ENCODE results near the gene FOXN1. TPM values are rescaled to one million over a fixed set of nuclear protein-coding genes. Genes with fewer than 3 reads are reported as not detected.
"Not testable (repeated sequence)": the region's sequence is repeated elsewhere in the genome, so short reads cannot be mapped to it uniquely, and the experiment has no call there.

Gene FOXN1
- polyA plus RNA-seq, 1 of the 3 experiments (the other 2 are of a cell fraction) = not detected

GRCh38 chr17:28575126-28575795 lies 69.1 kb downstream of the FOXN1 start:
- POLR2A ChIA-PET = interaction anchor here (1.6 kb wide), 1 partner anchor 170 kb away, joined by 3 read pairs; no protein-coding TSS in a partner anchor
- peak; percentile 76 for DNase-seq
- Histone ChIP-seq H3K27me3 (ENCODE audit: insufficient read depth) (no peaks in the 10 kb centered on the region), H3K4me3 (ENCODE audit: low read depth in 2 of 2, low read length in 1 of 2) (no peak overlapping the region; a peak in 1 of 4 replicates), H2AFZ (ENCODE audit: low read depth) (no peak overlapping the region), H3K4me2 (no peak overlapping the region), H3K9me2 (no peaks in the 10 kb centered on the region), H3K27ac (ENCODE audit: low read depth in 2 of 2, low read length in 1 of 2) (peak overlapping the region in 1 of 2 experiments; percentile 67; a peak in 2 of 4 replicates), H3K9ac (no peak overlapping the region), H3F3A (replicated peaks; ENCODE audit: insufficient read depth) (peaks cover 14% of the 10 kb centered on the region), H3K36me3 (replicated peaks in 1 of 2; ENCODE audit: control insufficient read depth in 1 of 2, insufficient read depth in 2 of 2, low read length in 1 of 2) (peaks cover 12 to 31% of the 10 kb centered on the region in 2 experiments), H4K20me1 (ENCODE audit: insufficient read depth) (no peaks in the 10 kb centered on the region), H3K4me1 (ENCODE audit: control insufficient read depth in 1 of 2, insufficient read depth in 2 of 2, low read depth in 1 of 2, low read length in 1 of 2) (peaks cover 0 to 36% of the 10 kb centered on the region in 2 experiments; a peak in 3 of 4 replicates), H3K9me3 (no peaks in the 10 kb centered on the region), H3K79me2 (ENCODE audit: insufficient read depth) (peaks cover 8% of the 10 kb centered on the region)
- CTCF ChIA-PET = interaction anchor here (0.7 to 1.7 kb wide), 11 partner anchors 9 to 175 kb away, joined by 3 to 19 read pairs (median 3); no protein-coding TSS in a partner anchor
- TF ChIP-seq POLR2AphosphoS5 (IDR thresholded peaks at IDR 0.05; ENCODE audit: low read depth, low read length) (no peak), CHD2 (IDR thresholded peaks at IDR 0.05; ENCODE audit: low read length, partially characterized antibody) (peak; percentile 27), CTCF (IDR thresholded peaks at IDR 0.05) (no peak), SMC3 (IDR thresholded peaks at IDR 0.05; ENCODE audit: low read depth, low read length) (no peak), GATA2 (CRISPR knock-in tag; IDR thresholded peaks at IDR 0.05) (peak; percentile 64), MXI1 (IDR thresholded peaks at IDR 0.05; ENCODE audit: low read depth, low read length) (peak; percentile 88), JUND (IDR thresholded peaks at IDR 0.05) (no peak), ZBTB33 (IDR thresholded peaks at IDR 0.05; ENCODE audit: borderline replicate concordance, low read depth) (no peak), RAD21 (IDR thresholded peaks at IDR 0.05; ENCODE audit: low read length) (peak; percentile 48), REST (IDR thresholded peaks at IDR 0.05; ENCODE audit: low read depth, low read length) (no peak), GABPA (IDR thresholded peaks at IDR 0.05; ENCODE audit: low read depth) (no peak), USF2 (IDR thresholded peaks at IDR 0.05; ENCODE audit: borderline replicate concordance, low read depth, low read length) (no peak), EP300 (IDR thresholded peaks at IDR 0.05; ENCODE audit: borderline replicate concordance in 1 of 2, low read depth in 1 of 2, low read length in 1 of 2) (peak in 1 of 2 experiments; percentile 54; a peak in 2 of 4 replicates)
- 82% methylated on average over 10 of the region's 14 CpGs for WGBS (ENCODE audit: low lambda C conversion rate)

GRCh38 chr17:28576016-28576415 lies 69.9 kb downstream of the FOXN1 start:
- H3K4me2 ChIP-seq; POLR2A ChIA-PET; H3K9me2 ChIP-seq; H4K20me1 ChIP-seq (ENCODE audit: insufficient read depth); H3K9ac ChIP-seq; H3K27me3 ChIP-seq (ENCODE audit: insufficient read depth); H3K79me2 ChIP-seq (ENCODE audit: insufficient read depth); H3K9me3 ChIP-seq; DNase-seq; H2AFZ ChIP-seq (ENCODE audit: low read depth): not testable (repeated sequence)
- Histone ChIP-seq H3K36me3 (replicated peaks in 1 of 2; ENCODE audit: control insufficient read depth in 1 of 2, insufficient read depth in 2 of 2, low read length in 1 of 2) (peaks cover 12 to 38% of the 10 kb centered on the region in 2 experiments), H3K4me3 (ENCODE audit: low read depth in 2 of 2, low read length in 1 of 2) (peak overlapping the region in 1 of 2 experiments; percentile 6; a peak in 1 of 4 replicates), H3K4me1 (ENCODE audit: control insufficient read depth in 1 of 2, insufficient read depth in 2 of 2, low read depth in 1 of 2, low read length in 1 of 2) (peaks cover 0 to 36% of the 10 kb centered on the region in 2 experiments; a peak in 3 of 4 replicates), H3F3A (replicated peaks; ENCODE audit: insufficient read depth) (peaks cover 19% of the 10 kb centered on the region), H3K27ac (ENCODE audit: low read depth in 2 of 2, low read length in 1 of 2) (peak overlapping the region in 1 of 2 experiments; percentile 67; a peak in 2 of 4 replicates)
- 79% methylated on average over 3 of the region's 3 CpGs for WGBS (ENCODE audit: low lambda C conversion rate)
- CTCF ChIA-PET = interaction anchor here (0.7 to 1.7 kb wide), 9 partner anchors 10 to 175 kb away, joined by 3 to 19 read pairs (median 3); no protein-coding TSS in a partner anchor
